Retinal pigment epithelial cell (primary cell): ENCODE results near the gene LHB.

Experiments used
- DNase-seq: peaks from one replicate; pipeline ENCODE4 v3.0.0-alpha.2; 2010; ENCODE audit warnings: low read depth
- H3K4me3 ChIP-seq: 2 replicates; pipeline ENCODE4 v1.5.1; 2011; ENCODE audit warnings: mild to moderate bottlenecking, low read length, control low read depth, moderate library complexity
- CTCF ChIP-seq: conservative IDR thresholded peaks from 2 replicates; pipeline ENCODE4 v1.5.1; 2011; ENCODE audit warnings: low read depth, low read length, control low read depth, inconsistent platforms

LHB gene

GRCh38 chr19:49016067-49016839, 638 bp downstream of the LHB start:
- DNase-seq, result no peak
- H3K4me3 ChIP-seq, result no peak overlapping the region
- TF ChIP-seq CTCF, result no peak

DNA sequence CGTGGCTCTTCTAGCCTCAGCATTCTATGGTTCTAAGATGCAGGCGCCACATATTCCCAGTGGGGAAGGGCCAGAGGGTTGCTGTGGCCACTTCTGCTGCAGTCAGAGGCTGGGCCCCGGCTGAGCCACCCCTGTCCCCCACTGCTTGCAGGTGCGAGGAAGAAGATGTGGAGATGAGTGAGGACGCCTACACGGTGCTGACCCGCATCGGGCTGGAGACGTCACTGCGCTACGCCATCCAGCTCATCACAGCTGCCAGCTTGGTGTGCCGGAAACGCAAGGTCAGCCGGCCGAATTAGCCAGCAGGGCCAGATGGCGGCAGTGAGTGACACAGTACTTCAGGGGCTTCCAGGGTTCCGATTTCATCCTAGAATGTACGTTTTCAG, 2.0 kb downstream of the LHB start:
- H3K4me3 ChIP-seq, result no peak overlapping the region
- no peak for DNase-seq
- no peak for TF ChIP-seq CTCF

- no peak overlapping the region for H3K4me3 ChIP-seq
- TF ChIP-seq CTCF, result no peak
- DNase-seq, result no peak
Measured at GRCh38 chr19:49014123-49014869, 2.6 kb downstream of the LHB start.

DNA sequence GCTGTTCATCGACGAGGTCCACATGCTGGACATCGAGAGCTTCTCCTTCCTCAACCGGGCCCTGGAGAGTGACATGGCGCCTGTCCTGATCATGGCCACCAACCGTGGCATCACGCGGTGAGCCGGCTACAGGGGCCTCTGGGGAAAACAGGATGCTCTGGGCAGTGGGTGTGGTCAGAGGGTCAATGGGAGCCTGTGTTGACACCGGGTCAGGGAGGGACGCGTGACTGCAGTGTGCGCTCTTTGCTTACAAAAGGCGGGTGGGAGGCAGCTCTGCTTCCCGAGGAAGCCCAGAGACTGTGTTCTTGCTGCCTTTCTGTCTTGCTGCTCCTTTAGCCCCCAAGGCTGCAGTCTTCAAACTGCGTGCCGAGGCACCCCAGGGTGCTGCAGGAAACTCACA, 5.7 kb downstream of the LHB start:
- TF ChIP-seq CTCF, result no peak
- no peak overlapping the region for H3K4me3 ChIP-seq
- no peak for DNase-seq

DNA sequence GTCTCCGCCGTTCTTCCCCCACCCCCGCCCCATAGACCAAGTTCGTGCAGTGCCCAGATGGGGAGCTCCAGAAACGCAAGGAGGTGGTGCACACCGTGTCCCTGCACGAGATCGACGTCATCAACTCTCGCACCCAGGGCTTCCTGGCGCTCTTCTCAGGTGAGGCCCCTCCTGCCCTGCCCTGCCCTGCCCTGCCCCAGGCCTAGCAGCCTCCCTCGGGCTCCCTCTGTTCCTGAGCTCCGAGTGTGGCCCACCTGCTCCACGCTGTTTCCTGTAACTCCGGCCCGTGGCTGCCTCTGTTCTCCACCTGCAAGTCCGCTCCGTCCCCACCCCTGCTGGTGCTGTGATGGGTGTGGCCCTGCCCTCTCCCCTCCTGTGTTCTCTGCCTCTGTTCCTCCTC, 6.4 kb downstream of the LHB start:
- no peak overlapping the region for H3K4me3 ChIP-seq
- DNase-seq, result no peak
- TF ChIP-seq CTCF, result no peak

DNA sequence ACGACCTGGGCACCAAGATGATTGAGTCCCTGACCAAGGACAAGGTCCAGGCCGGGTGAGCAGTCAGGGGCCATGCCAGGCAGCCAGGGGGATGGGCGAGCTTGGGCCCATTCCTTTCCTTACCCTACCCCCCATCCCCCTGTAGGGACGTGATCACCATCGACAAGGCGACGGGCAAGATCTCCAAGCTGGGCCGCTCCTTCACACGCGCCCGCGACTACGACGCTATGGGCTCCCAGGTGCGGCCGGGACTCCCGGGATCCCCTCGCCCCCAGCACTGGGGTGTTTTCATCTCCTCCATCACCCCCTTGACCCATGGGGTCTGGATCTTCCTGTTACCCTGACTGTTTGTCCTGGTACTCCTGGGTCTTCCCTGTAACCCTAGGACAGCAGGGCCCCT, 7.1 kb downstream of the LHB start:
- TF ChIP-seq CTCF, result no peak
- H3K4me3 ChIP-seq, result no peak overlapping the region
- DNase-seq, result no peak

- H3K4me3 ChIP-seq, result no peak overlapping the region
- no peak for TF ChIP-seq CTCF
- no peak for DNase-seq
Measured at GRCh38 chr19:49006905-49007304, 10.0 kb downstream of the LHB start.
